HG03064 (cell line): ENCODE data around the gene SLC13A3.

ENCODE experiments used
- ATAC-seq: cut with Tn5 transposase; IDR thresholded peaks from one replicate; pipeline ENCODE4 v1.9.1; 2021; ENCODE audit warnings: low read depth; ENCODE audit not compliant: unreplicated experiment

The SLC13A3 gene

DNA sequence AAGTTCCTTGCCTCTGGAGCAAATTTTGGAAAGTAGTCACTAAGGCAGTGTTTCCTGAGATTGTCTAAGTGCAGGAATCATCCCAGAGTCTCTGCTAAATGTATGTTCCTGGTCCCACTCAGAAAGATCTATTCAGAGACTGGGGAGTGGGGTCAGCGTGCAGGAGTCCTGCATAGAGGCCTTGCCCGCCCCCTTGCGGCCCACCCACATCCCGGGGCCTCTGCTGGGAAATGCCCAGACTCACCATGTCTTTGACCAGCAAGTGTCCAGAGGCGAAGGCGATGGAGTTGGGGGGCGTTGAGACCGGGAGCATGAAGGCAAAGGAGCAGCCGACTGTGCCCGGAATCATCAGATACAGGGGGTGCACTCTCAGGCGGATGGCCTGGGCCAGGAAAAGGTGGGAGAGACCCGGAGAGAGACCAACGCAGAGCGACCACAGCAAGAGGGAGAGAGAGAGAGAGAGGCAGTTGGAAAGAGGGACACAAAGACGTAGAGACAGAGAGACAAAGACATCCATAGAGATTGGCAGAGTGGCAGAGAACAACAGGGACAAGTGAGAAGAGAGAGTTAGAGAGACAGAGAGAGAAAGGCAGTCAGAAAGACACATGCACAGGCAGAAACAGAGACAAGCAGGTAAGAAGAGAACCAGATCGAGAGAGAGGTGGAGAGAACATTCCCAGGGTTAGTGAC is 87.9 kb downstream of the SLC13A3 start:
- ATAC-seq: no peak

DNA sequence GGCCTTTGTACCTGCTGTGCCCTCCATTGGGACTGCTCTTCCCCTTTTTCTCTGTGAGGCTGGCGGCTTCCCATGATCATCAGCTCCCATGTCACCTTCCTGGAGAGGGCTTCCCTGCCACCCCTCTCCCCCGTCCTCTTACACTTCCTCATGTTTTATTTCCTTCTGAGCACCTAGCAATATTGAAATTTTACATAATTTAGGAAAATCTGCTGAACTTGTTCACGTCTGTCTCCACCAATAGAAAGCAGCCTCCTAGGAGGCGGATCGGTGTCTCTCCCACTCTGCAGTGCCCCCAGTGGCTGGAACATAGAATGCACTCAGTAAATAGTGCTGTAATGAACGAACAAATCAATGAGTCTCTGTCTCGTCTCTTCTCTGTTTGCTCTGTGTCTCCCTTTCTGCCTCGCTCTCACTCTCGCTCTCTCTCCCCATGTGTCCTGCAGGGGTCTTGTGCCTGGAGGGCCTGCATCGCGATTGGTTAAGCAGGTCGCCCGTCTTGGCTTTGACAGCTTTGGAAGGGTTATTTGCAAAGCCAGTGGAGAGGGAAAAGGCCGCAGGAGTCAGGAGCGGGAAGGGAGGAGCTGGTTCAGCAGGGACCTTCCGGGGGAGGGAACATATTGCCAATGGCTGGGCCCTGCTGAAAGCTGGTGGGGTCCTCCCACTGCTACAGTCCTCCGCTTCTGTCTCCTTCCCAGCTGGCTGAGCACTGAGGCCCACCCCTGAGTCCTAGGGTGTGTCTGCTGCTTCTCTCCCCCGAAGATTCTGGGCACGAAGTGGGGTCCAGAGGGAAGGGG is 88.7 kb downstream of the SLC13A3 start:
- no peak for ATAC-seq

DNA sequence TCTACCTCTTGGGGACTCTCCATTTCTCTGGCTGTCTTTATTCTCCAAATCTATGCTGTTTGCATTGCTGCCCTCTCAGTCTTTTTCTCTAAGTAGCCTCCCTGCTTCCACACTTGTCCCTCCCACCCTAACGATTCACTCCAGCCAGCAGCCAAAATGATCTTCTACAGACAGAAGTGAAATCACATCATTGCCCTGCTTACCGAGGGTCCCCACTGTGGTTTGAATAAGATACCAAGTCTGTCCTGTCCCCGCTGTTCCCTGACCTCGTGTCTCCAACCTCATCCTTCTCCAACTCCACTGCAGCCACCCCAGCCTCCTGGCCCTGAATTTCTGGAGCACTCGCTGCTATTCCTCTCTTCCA is 89.3 kb downstream of the SLC13A3 start:
- no peak for ATAC-seq

DNA sequence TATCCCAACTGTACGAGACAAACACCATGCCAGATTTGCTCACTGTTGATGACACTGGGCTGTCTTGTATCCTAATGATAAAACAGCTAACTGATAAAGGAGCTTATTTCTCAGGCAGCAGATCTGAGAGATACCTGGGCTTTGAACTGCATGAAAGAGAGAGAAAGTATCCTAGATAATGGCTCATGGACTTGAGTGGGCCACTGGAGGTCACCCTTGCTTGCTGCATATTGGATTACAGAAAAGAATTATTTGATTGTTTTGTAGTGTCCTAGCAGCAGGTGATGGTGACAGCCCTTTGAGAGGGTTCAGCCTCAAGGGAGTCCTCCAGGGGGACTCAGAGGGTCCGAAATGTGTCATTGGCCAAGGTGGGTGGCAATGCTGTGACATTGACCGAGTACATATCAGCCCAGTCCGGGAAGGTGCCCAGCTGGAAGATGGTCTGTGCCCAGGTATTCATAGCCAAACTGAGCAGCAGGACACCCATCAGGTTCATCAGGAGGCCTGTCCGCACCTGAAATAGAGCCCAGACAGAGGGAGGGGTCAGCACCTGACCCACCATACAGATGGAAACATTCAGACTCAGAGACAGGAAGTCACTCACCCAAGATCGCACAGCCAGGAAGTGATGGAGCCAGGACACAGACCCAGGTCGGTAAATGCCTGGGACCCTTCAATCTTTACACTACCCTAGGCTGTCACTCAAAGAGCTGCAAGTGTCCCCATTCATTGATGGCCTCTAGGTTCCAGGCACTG is 91.4 kb downstream of the SLC13A3 start:
- ATAC-seq: no peak

DNA sequence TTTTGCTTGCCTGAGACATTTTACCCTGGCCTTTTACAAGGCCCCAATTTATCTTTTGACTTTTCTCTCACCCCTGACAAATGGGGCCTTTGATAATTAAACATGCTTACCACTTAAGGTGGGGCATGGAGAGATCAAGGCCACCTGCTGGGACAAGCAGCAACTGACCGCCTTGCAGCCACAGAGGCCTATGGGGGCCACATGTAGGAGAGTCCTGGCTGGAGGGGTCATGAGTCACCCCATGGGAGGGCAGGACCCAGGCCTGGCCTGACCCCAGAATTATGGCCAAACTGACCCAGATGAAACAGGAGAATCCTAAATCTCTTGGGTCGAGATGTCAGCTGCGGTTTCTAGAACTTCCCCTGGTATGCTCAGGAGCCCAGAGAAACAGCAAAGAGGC is 92.3 kb downstream of the SLC13A3 start:
- ATAC-seq: no peak

DNA sequence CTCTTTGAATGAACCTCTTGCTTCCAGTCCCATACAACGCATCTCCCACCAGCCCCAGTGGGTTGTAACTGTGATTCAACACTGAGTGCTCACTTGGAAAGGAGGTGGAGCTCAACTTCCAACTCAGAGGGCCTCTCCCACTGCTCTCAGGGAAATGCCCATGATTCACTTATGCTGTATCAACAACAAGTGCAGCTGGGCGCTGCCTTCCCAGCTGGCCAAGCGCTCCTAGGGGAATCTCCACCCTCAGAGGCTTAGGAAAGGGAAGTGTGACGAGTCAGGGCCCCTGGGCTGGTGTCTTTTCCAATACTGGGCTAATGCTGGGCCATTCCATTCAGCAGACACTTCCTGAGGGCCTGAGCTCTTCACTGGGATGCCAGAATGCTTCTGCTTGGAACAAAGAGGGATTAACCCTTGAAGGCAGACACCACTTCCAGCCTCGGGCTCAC is 92.7 kb downstream of the SLC13A3 start:
- no peak for ATAC-seq

DNA sequence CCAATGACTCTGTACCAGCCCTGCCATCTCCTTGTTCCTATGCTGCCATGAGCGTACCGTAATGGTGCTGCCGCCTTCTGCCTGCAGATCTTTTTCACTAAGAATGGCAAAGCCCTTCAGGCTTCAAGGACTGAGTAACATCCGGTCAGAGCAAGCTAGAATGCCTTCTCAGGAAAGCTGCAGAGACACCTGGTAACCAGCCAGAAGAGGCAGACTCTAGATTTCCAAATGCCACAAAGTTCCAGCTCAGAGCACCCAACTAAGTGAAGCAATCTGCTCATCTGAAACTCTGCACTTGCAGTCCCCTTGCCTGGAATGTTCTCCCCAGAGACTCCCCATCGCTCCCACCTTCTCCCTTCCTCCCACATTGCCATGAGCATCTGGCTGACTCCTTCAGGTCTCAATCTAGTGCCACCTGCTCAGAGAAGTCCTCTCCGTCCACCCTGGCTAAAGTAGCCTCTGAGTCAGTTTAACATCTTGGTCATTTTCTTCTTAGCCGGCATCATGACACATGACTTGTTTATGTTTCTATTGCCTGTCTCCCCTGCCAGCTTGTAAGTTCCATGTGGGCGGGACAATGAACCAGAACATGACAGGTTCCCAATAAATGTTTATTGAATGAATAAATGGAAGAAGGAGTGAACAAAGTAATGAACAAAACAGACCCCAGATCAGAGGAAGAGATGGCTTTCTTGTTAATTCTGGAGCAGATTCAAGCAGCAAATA is 93.9 kb downstream of the SLC13A3 start:
- ATAC-seq: no peak

DNA sequence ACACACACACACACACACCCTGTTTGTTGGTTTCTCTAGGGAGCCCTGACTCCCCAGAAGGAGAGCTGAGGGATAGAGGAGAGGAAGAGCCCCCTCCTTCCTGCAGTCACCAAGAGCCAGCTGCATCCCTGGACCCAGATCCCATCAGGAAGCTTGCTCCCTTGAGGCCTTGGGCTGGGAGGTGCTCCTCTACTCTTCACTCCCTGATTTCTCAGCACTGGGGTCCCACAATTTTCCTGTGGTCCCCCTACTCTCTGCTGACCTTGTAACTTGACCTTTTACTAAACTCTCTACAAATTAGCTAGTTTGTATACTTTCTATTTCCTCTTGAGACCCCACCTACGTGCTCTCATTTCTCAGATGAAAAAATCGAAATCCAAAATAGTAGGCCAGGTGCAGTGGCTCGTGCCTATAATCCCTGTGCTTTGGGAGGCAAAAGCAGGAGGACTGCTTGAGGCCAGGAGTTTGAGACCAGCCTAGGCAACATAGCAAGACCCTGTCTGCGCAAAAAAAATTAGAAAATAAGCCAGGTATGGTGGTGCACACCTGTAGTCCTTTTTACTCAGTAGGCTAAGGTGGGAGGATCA is 95.8 kb downstream of the SLC13A3 start:
- ATAC-seq: no peak

DNA sequence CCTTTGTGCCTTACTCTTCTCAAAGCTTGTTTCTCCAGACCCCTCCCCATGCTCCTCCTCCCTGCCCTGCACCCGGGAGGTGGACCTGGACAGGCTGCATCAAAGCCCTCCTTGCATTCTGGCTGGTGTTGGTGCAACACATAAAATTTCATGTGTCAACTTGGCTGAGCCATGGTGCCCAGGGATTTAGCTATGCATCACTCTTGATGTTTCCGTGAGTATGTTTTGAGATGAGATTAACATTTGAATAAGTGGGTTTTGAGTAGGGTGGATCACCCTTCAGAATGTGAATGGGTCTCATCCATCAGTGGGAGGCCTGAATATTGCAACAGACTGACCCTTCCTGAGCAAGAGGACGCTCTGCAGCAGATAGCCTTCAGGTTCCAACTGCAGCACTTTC is 96.4 kb downstream of the SLC13A3 start:
- no peak for ATAC-seq

DNA sequence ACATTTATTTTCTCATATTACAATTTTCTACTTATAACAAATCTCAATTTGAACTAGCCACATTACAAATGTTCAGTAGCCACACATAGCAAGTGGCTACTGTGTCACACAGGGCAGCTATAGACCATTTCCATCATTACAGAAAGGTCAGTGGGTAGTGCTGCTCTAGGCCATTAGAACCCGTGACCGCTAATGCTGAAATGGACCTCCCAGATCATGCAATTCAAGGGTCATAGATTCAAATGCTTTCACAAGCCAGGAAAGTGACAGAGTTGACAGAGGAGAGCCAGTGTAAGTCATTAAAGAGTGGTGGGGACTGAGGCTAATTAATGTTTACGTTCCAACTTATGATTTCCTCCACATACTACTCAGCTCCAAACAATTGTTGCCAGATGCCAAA is 97.3 kb downstream of the SLC13A3 start:
- ATAC-seq: no peak

DNA sequence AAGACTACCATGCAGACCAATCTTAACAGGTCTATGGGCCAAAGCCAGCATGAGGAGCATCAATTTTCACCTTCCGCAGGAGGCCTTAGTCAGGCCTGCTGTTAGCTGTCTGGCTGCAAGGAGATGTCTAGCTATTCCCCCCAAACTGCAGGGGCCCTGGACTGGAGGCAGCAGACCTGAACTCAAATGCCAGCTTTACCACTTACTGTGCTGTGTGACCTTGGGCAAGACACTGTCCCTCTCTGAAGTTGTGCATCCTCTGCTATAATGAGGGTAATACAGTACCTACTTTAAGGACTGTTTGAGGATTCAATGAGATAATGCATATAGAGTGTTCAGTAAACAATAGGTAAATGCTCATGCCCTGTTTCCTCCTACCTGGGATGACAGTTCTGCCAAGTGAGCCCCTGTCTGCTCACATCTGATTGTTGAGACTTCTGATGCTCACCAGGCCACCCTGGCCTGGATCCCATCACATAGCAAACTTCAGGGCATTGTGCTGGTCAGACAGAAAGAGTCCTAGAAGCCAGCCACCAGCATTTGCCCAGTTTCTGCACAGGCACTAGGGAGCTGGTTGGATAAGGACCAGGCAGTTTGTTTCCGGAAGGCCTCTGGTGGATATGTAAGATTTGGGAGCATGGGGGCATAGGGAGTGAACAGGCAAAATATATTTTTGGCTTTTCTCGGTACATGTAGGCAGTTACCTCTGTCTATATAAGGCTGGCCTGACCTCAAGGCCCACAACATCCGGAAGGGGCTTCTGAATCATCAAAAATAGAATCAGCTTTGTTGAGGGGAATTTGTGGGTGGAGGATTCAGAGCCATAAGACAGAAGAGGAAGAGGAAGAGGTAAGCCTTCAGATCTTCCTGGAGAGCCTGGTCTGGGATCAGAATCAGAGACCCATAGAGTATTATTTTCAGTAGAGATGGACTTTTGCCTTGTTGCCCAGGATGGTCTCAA is 98.5 kb downstream of the SLC13A3 start:
- peak; percentile 65 for ATAC-seq

DNA sequence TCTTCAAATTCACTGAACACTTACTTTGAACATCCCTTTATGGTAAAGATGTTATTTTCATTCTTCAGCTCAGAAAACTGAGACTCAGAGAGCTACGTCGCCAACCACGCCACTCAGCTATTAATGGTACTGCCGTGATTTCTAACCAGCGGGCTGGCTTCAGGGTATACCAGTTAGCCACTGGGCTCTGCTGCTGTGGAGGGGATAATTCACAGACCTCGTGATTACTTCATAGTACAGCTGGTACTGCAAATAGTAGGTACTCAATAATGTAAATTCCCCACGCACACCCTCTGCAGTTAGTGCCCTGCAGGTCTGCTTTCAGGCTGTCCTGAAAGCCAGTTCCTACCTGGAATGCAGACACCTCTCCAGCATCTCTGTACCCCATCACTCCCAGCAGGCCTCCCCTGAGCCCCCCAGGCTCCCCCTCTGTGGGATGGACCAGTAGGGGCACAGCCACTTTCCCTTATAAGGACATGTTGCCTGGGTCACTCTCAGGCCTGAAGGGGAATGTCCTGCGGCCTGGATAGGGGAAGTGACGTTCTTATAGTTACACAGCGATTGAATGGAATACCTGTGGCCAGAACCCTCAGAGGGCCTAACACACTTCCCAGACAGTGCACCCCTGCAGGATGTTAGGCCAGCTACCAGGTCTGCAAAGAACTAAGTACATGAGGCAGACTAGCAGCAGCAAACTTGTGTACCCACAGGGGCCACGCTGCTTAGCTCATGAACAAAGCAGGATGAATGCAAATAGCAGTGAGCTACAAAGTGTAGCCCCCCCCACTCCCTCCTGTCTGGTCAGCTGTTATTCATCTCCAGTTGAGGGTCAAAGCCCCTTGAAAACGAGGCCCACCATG is 99.5 kb downstream of the SLC13A3 start:
- ATAC-seq: no peak

DNA sequence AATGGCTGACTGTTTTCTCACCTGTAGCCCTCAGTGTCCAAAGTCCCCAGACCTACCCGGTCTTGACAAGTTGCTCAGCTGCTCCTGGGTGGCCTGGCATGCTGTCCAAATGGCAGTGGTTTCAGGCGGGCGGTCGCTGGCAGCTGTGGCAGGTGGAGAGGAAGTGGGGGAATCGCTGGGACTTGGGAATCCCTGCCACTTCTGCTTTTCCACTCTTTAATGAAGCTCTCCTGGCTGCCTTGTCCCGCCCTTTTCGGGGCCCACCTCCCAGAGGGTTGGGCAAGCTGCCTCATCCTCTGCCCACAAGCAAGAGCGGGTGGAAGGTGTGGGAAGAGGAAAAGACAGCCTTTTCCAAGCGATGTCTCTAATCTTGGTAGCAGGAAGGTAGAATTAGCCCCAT is 100.8 kb downstream of the SLC13A3 start, which contains the start of gene OCSTAMP:
OCSTAMP (minus strand) TSS at position 194 of the 400 bp plus-strand sequence; CDS start at position 100, 94 bp downstream.
- ATAC-seq: no peak

DNA sequence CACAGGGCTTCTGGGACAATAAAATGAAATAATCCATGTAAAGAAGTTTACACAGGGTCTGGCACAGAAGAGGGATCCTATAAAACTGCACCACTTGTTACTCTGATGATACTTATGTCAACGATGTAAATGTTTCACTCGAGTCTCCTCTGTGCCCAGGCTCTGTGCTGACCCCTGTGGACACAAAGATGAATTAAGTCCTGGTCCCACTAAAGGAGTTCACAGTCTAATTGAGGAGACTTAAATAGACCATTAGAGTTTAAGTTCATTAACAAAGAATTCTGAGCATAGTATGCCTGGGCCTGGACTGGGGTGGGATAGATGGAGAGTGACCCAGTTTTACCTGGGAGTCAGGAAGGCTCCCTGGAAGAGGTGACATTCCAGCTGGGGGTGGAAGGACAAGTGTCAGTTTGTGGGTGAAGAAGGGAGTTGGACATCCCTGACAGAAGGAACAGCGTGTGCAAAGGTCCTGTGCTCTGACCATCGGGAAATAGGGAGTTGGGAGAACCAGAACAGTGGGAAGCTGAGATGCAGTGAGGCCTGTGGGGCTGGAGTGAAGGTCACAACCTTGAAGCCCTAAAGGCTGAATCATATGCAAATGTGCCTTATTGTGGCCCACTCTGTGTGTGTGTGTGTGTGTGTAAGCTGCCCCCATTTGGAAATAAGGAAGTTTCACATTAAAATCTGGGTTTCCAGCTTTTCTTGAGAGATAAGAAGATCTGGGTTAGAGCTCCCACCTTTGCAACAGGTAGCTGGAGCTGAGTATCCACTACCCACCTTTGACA is 101.9 kb downstream of the SLC13A3 start:
- no peak for ATAC-seq

DNA sequence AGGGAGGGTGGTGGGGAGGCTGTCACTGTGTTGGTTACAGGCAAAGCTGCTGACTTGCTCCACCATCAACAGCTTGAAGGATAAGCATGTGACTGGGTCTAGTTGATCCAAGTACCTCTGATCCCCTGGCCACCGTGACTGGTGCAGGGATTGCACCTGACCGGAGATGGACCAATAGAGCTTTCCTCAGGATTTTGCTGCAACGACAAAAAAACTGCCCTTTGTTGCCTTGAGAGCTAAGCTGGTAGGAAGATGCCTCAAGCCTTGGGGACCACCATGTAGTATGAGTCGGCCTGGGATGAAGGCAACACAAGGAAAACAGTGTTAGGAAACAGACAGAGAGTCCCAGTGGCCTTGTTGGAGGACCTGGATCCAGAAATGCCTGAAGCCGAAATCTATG is 102.6 kb downstream of the SLC13A3 start:
- ATAC-seq: no peak

DNA sequence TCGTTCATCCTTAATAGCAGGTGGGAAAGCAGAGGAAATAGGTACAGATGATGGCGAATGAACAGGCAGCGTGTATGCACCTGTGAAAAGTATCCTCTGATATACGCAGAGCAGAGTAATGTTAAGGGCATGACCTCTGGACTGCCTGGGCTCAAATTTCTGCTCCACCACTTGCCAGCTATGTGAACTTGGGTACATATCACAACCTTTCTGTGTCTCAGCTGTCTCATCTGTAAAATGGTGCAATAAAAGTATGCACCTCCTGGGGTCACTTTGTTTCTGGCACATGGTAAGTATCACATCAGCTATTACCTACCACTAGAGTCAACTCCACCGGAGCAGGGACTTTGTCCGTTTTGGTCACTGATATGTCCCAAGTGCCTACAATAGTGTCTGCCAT is 103.3 kb downstream of the SLC13A3 start:
- no peak for ATAC-seq

DNA sequence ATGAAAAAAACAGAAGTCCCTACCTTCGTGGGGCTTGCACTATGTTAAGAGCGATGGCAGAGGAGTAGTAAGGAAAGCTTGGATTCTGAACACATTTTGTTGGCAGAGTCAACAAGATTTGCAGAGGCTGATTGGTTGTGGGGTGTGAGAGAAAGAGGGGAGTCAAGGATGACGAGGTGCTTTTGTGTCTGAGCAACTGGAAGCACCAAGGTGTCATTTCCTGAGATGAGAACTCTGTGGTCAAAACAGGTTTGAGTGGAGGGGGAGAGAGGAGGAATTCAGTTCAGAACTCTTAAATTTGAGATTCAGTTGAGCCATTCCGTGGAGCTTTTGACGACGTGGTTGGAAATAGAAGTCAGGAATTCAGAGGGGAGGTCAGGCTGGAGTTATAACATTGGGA is 104.3 kb downstream of the SLC13A3 start:
- ATAC-seq: no peak

DNA sequence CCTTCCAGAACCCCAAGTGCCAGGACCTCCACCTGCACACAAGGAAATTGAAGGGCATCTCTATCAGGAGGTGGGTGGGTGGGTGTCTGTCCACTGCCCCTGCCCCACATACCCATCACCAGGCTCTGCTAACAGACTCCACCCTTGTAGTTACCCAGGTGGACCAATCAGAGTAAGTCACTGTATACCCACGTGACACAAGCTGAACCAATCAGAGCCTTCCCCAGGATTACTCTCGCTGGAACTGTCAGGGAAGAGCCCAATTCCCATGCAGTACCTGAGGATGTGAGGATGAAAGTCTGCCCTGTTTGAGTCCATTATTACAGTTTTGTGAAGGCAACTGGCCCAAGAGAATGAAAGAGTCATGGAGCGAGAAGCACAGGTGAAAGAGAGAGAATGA is 105.0 kb downstream of the SLC13A3 start:
- no peak for ATAC-seq
